ENCODE measurements around the gene GABRR2. TPM values are rescaled to one million over a fixed set of nuclear protein-coding genes. Genes with fewer than 3 reads are reported as not detected.

GABRR2 gene
- total RNA-seq, 1 donor from 2014 or later = 1.8 TPM

DNA sequence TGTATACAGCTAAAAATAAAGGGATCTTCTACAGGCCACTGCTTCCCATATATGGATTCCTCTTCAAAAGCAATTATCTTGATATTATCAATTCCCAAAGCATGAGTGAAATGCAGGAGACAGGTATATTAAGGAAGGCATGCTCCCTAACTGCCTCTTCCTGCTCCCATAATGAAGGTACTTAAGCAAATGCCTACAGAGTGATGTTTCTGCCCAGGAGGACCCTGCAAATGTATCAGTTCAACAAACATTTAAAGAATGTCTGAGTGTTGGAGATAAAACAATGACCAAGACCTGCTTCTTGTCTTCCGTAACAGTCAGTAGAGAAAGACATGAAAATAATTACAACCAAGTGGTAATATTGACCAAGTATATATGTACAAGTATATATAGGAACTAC is 33.3 kb upstream of the GABRR2 start:
- TF ChIP-seq, protein P1, sequence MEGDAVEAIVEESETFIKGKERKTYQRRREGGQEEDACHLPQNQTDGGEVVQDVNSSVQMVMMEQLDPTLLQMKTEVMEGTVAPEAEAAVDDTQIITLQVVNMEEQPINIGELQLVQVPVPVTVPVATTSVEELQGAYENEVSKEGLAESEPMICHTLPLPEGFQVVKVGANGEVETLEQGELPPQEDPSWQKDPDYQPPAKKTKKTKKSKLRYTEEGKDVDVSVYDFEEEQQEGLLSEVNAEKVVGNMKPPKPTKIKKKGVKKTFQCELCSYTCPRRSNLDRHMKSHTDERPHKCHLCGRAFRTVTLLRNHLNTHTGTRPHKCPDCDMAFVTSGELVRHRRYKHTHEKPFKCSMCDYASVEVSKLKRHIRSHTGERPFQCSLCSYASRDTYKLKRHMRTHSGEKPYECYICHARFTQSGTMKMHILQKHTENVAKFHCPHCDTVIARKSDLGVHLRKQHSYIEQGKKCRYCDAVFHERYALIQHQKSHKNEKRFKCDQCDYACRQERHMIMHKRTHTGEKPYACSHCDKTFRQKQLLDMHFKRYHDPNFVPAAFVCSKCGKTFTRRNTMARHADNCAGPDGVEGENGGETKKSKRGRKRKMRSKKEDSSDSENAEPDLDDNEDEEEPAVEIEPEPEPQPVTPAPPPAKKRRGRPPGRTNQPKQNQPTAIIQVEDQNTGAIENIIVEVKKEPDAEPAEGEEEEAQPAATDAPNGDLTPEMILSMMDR (IDR thresholded peaks at IDR 0.05) = no peak
- no peaks in the 10 kb centered on the region for H3K9me3 Mint-ChIP-seq
- POLR2A ChIA-PET = interaction anchor here (7.0 kb wide), 1 partner anchor 269 kb away, joined by 98 read pairs; the partner anchor contains the start of gene PNRC1
- peaks cover 12% of the 10 kb centered on the region for H3K36me3 Mint-ChIP-seq (ENCODE audit: low read depth)
- peaks cover 77% of the 10 kb centered on the region for H3K4me1 Mint-ChIP-seq
- intact Hi-C loops (cut with micrococcal nuclease) = no loop called here
- CTCF ChIA-PET = interaction anchor here (2.8 kb wide), 1 partner anchor 24 kb away, joined by 14 read pairs; no protein-coding TSS in a partner anchor
- H3K27me3 Mint-ChIP-seq = no peaks in the 10 kb centered on the region
- DNase-seq (no peak), ATAC-seq (ENCODE audit: low read depth) (no peak)
- H3K27ac Mint-ChIP-seq = peak overlapping the region; percentile 38
- H3K4me3 Mint-ChIP-seq = no peak overlapping the region

- intact Hi-C loops (cut with micrococcal nuclease) = no loop called here
- no peak for ATAC-seq (ENCODE audit: low read depth)
- DNase-seq = no peak
- no peaks in the 10 kb centered on the region for H3K9me3 Mint-ChIP-seq
- no peak overlapping the region for H3K4me3 Mint-ChIP-seq
- H3K27me3 Mint-ChIP-seq = no peaks in the 10 kb centered on the region
- peaks cover 13% of the 10 kb centered on the region for H3K36me3 Mint-ChIP-seq (ENCODE audit: low read depth)
- H3K27ac Mint-ChIP-seq = peak overlapping the region; percentile 38
- peaks cover 74% of the 10 kb centered on the region for H3K4me1 Mint-ChIP-seq
- CTCF ChIA-PET = interaction anchor here (1.0 to 2.8 kb wide), 2 partner anchors 19 to 24 kb away, joined by 9 to 14 read pairs; no protein-coding TSS in a partner anchor
- TF ChIP-seq, protein P1 (IDR thresholded peaks at IDR 0.05) = no peak
- POLR2A ChIA-PET = interaction anchor here (1.0 to 7.0 kb wide), 3 partner anchors 65 to 268 kb away, joined by 3 to 98 read pairs (median 4); partner anchors contain the start of genes PM20D2, PNRC1 and RRAGD
Measured at GRCh38 chr6:89347825-89348224, 32.7 kb upstream of the GABRR2 start.

DNA sequence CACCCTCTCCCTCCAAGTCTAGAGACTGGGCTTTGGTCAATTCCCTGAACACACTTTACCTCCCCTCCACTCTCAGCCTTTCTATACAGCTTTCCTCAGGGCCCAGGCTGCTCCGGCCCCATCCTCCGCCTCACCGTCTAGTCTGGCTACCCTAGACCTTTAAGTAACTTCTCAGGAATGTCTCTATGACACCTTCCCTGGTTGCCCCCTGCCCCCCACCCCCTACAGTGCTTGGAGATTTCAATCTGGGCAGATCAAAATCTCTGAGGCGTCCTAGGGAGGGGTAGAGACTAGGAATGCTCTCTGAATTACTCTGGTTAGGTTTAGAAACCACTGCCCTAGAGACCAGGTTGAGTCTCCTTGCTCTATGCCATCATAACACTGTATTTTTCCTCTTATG is 31.3 kb upstream of the GABRR2 start:
- CTCF ChIA-PET = interaction anchor here (2.8 kb wide), 1 partner anchor 26 kb away, joined by 14 read pairs; no protein-coding TSS in a partner anchor
- Mint-ChIP-seq H3K4me3 (no peak overlapping the region), H3K27me3 (no peaks in the 10 kb centered on the region), H3K9me3 (no peaks in the 10 kb centered on the region), H3K27ac (no peak overlapping the region), H3K36me3 (ENCODE audit: low read depth) (peaks cover 19% of the 10 kb centered on the region), H3K4me1 (peaks cover 67% of the 10 kb centered on the region)
- POLR2A ChIA-PET = interaction anchor here (0.6 to 7.0 kb wide), 2 partner anchors 38 to 267 kb away, joined by 4 to 98 read pairs; partner anchors contain the start of gene PNRC1
- ATAC-seq (ENCODE audit: low read depth) (no peak), DNase-seq (no peak)
- intact Hi-C loops (cut with micrococcal nuclease) = no loop called here
- TF ChIP-seq, protein P1 (IDR thresholded peaks at IDR 0.05) = no peak

- ChIA-PET CTCF (no interaction called here), POLR2A (interaction anchor here (1.3 kb wide), 1 partner anchor 32 kb away, joined by 6 read pairs; no protein-coding TSS in a partner anchor)
- H3K9me3 Mint-ChIP-seq = no peaks in the 10 kb centered on the region
- DNase-seq = no peak
- H3K27ac Mint-ChIP-seq = peak overlapping the region; percentile 35
- no peaks in the 10 kb centered on the region for H3K27me3 Mint-ChIP-seq
- intact Hi-C loops (cut with micrococcal nuclease) = no loop called here
- H3K4me1 Mint-ChIP-seq = peaks cover 16% of the 10 kb centered on the region
- H3K4me3 Mint-ChIP-seq = no peak overlapping the region
- TF ChIP-seq, protein P1 (IDR thresholded peaks at IDR 0.05) = no peak
- ATAC-seq (ENCODE audit: low read depth) = no peak
- peaks cover 61% of the 10 kb centered on the region for H3K36me3 Mint-ChIP-seq (ENCODE audit: low read depth)
Measured at GRCh38 chr6:89339565-89339964, 24.5 kb upstream of the GABRR2 start.

DNA sequence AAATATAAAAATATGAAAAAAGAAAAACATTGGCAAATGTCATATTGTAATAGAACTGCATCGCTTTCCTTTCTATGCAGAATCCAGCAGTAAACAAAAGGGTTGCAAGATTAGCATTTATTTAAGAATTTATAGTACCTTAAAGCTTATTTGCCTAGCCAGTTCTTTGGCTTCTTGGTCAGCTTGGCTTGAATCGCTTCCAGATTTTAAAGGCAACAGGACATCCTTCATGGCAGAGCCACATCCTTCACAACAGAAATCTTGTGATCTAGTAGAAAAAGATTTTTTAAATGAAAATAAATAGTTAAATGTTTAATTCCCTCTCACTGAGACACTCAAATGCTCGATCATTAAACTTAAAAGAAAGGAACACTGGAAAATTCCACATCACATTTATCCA is 20.1 kb upstream of the GABRR2 start:
- Mint-ChIP-seq H3K27ac (no peak overlapping the region), H3K4me3 (no peak overlapping the region), H3K36me3 (ENCODE audit: low read depth) (peaks cover 71% of the 10 kb centered on the region), H3K27me3 (no peaks in the 10 kb centered on the region), H3K4me1 (peaks cover 7% of the 10 kb centered on the region), H3K9me3 (no peaks in the 10 kb centered on the region)
- ChIA-PET POLR2A (no interaction called here), CTCF (no interaction called here)
- ATAC-seq (ENCODE audit: low read depth) = no peak
- intact Hi-C loops (cut with micrococcal nuclease) = no loop called here
- TF ChIP-seq, protein P1 (IDR thresholded peaks at IDR 0.05) = no peak
- DNase-seq = no peak
